H1 (cell line): ENCODE measurements around the gene CCDC106. TPM values are rescaled to one million over a fixed set of nuclear protein-coding genes. Genes with fewer than 3 reads are reported as not detected.

Experiments used
- CTCF ChIA-PET: fragments of 300-600 bp; sonication (Branson Sonifier 250); formaldehyde crosslinking; loops from one replicate; lab custom pipeline; 2021; ENCODE audit not compliant: partially characterized antibody; lab: Charles Lee
- POLR2A ChIA-PET: fragments of 300-600 bp; sonication (Branson Sonifier 250); formaldehyde crosslinking; loops from one replicate; lab custom pipeline; 2021; ENCODE audit warnings: inconsistent platforms; ENCODE audit not compliant: partially characterized antibody; lab: Charles Lee
- DNase-seq, 2 experiments: peaks; one replicate each; pipeline versions ENCODE4 v3.0.0 to v3.0.0-alpha.2; 2010 to 2022; ENCODE audit warnings: low spot score in 2 of 2, low read depth in 1 of 2, mixed read lengths in 1 of 2
- FAIRE-seq: peaks from 2 replicates; lab custom pipeline; 2011; peaks lifted over from hg19 to GRCh38; lab: Jason Lieb, UNC
- H2AFZ ChIP-seq: 2 replicates; pipeline ENCODE4 v1.8.1; 2012; ENCODE audit warnings: low read length, inconsistent platforms
- H2AK5ac ChIP-seq: 2 replicates; pipeline ENCODE4 v1.6.1; 2013; ENCODE audit warnings: low read depth, low read length
- H2BK120ac ChIP-seq: replicated peaks from 2 replicates; pipeline ENCODE3; 2013; ENCODE audit warnings: low read depth, low read length, inconsistent platforms
- H2BK12ac ChIP-seq: 2 replicates; pipeline ENCODE4 v1.6.1; 2013; ENCODE audit warnings: low read depth, low read length
- H2BK15ac ChIP-seq: 2 replicates; pipeline ENCODE4 v1.6.1; 2013; ENCODE audit warnings: low read length
- H2BK20ac ChIP-seq: 2 replicates; pipeline ENCODE4 v1.6.1; 2013; ENCODE audit warnings: low read length
- H2BK5ac ChIP-seq: 2 replicates; pipeline ENCODE4 v1.6.1; 2013; ENCODE audit warnings: low read depth, low read length
- H3K14ac ChIP-seq: 2 replicates; pipeline ENCODE4 v1.6.1; 2013; ENCODE audit warnings: inconsistent platforms; ENCODE audit not compliant: insufficient read length
- H3K18ac ChIP-seq: 2 replicates; pipeline ENCODE4 v1.6.1; 2013; ENCODE audit warnings: low read length; ENCODE audit errors: extremely low read depth
- H3K23ac ChIP-seq: 2 replicates; pipeline ENCODE4 v1.6.1; 2013; ENCODE audit warnings: inconsistent platforms; ENCODE audit not compliant: insufficient read length
- H3K23me2 ChIP-seq: 2 replicates; pipeline ENCODE4 v1.6.1; 2013; ENCODE audit warnings: low read depth, low read length
- H3K27ac ChIP-seq: 2 replicates; pipeline ENCODE4 v1.6.1; 2011; ENCODE audit warnings: low read depth, low read length, inconsistent platforms
- H3K27me3 ChIP-seq, 4 experiments: replicated peaks in 1 of 4; 1 replicate in 1 of 4; 2 replicates in 3 of 4; pipeline versions ENCODE4 v1.6.1 to v1.8.1; 2011 to 2013; ENCODE audit warnings: low read length in 3 of 4, mild to moderate bottlenecking in 3 of 4, inconsistent platforms in 2 of 4, mixed read lengths in 2 of 4, moderate library complexity in 1 of 4; ENCODE audit not compliant: control insufficient read depth in 3 of 4, insufficient read depth in 3 of 4; ENCODE audit errors: extremely low read depth in 1 of 4
- H3K36me3 ChIP-seq, 4 experiments: 2 replicates each; pipeline versions ENCODE4 v1.6.1 to v1.8.1; 2011 to 2013; ENCODE audit warnings: mild to moderate bottlenecking in 4 of 4, low read length in 3 of 4, moderate library complexity in 2 of 4, control low read depth in 1 of 4, inconsistent platforms in 1 of 4; ENCODE audit not compliant: insufficient read depth in 4 of 4, control insufficient read depth in 2 of 4
- H3K4ac ChIP-seq: replicated peaks from 2 replicates; pipeline ENCODE3; 2013; ENCODE audit warnings: low read length, low read depth, mixed read lengths, inconsistent platforms; ENCODE audit not compliant: insufficient read length
- H3K4me1 ChIP-seq, 4 experiments: replicated peaks in 1 of 4; 1 replicate in 1 of 4; 2 replicates in 3 of 4; pipeline versions ENCODE4 v1.6.1 to v1.8.1; 2011 to 2013; ENCODE audit warnings: low read length in 3 of 4, inconsistent platforms in 2 of 4, mixed read lengths in 1 of 4; ENCODE audit not compliant: insufficient read depth in 4 of 4, control insufficient read depth in 3 of 4
- H3K4me2 ChIP-seq, 2 experiments: 2 replicates each; pipeline versions ENCODE4 v1.6.1 to v1.8.1; 2011 to 2013; ENCODE audit warnings: low read depth in 2 of 2, low read length in 2 of 2, control low read depth in 1 of 2, inconsistent platforms in 1 of 2, mild to moderate bottlenecking in 1 of 2; ENCODE audit not compliant: insufficient read depth in 1 of 2
- H3K4me3 ChIP-seq, 4 experiments: fragments of 200-600, 300-600 bp in 1 of 4; sonication (generic), shearing (Covaris generic), sonication (Bioruptor Twin) in 1 of 4; 2 replicates each; pipeline versions ENCODE4 v1.5.1 to v1.8.1; 2011 to 2016; ENCODE audit warnings: low read length in 4 of 4, low read depth in 3 of 4, control low read depth in 2 of 4, inconsistent platforms in 2 of 4, mild to moderate bottlenecking in 2 of 4, mixed read lengths in 1 of 4, moderate library complexity in 1 of 4; ENCODE audit not compliant: insufficient read depth in 2 of 4; ENCODE audit errors: extremely low read depth in 1 of 4
- H3K56ac ChIP-seq: replicated peaks from 2 replicates; pipeline ENCODE3; 2013; ENCODE audit warnings: low read depth, mild to moderate bottlenecking, mixed read lengths, low read length, inconsistent platforms; ENCODE audit not compliant: insufficient read length
- H3K79me1 ChIP-seq: 2 replicates; pipeline ENCODE4 v1.6.1; 2013; ENCODE audit warnings: low read depth, low read length, control low read depth
- H3K79me2 ChIP-seq, 2 experiments: 2 replicates each; pipeline versions ENCODE4 v1.6.1 to v1.8.1; 2012 to 2013; ENCODE audit warnings: low read length in 2 of 2, mild to moderate bottlenecking in 2 of 2, inconsistent platforms in 1 of 2; ENCODE audit not compliant: insufficient read depth in 2 of 2, control insufficient read depth in 1 of 2
- H3K9ac ChIP-seq, 4 experiments: replicated peaks in 1 of 4; 1 replicate in 1 of 4; 2 replicates in 3 of 4; pipeline versions ENCODE4 v1.6.1 to v1.8.1; 2011 to 2013; ENCODE audit warnings: low read depth in 3 of 4, low read length in 3 of 4, control low read depth in 2 of 4, mild to moderate bottlenecking in 2 of 4, moderate library complexity in 2 of 4, inconsistent platforms in 1 of 4; ENCODE audit errors: extremely low read depth in 1 of 4
- H3K9me3 ChIP-seq, 2 experiments: 2 replicates each; pipeline versions ENCODE4 v1.6.1 to v1.8.1; 2012 to 2013; ENCODE audit warnings: mild to moderate bottlenecking in 2 of 2, moderate library complexity in 2 of 2, control low read depth in 1 of 2, inconsistent platforms in 1 of 2, low read depth in 1 of 2, low read length in 1 of 2, mixed read lengths in 1 of 2; ENCODE audit not compliant: insufficient read depth in 2 of 2
- H4K20me1 ChIP-seq, 2 experiments: replicated peaks in 1 of 2; 2 replicates each; pipeline versions ENCODE3 to v1.8.1; 2011 to 2013; ENCODE audit warnings: inconsistent platforms in 2 of 2, low read length in 2 of 2, mild to moderate bottlenecking in 1 of 2; ENCODE audit not compliant: insufficient read depth in 2 of 2, control insufficient read depth in 1 of 2
- H4K5ac ChIP-seq: 2 replicates; pipeline ENCODE4 v1.6.1; 2013; ENCODE audit warnings: low read length, low read depth, mixed read lengths, inconsistent platforms; ENCODE audit not compliant: insufficient read length
- H4K8ac ChIP-seq: 2 replicates; pipeline ENCODE4 v1.8.0; 2013; ENCODE audit warnings: mild to moderate bottlenecking, moderate library complexity, low read length, inconsistent platforms; ENCODE audit not compliant: insufficient read depth; ENCODE audit errors: extremely low read depth
- H4K91ac ChIP-seq: replicated peaks from 2 replicates; pipeline ENCODE3; 2013; ENCODE audit warnings: low read length, mixed read lengths, inconsistent platforms; ENCODE audit not compliant: insufficient read length
- CBX5 ChIP-seq: fragments of 300-800, 300-1000 bp; sonication (generic); IDR thresholded peaks from 2 replicates; pipeline ENCODE4 v1.7.1; 2016; ENCODE audit warnings: antibody characterized with exemption, low read length, low read depth
- EZH2 ChIP-seq: fragments of 200-600 bp; sonication (generic); IDR thresholded peaks from 2 replicates; pipeline ENCODE4 v1.7.1; 2012; ENCODE audit warnings: low read depth, mild to moderate bottlenecking, moderate library complexity, low read length, inconsistent platforms; ENCODE audit not compliant: severe bottlenecking
- JUN ChIP-seq: IDR thresholded peaks from 2 replicates; pipeline ENCODE4 v1.6.1; 2011; ENCODE audit warnings: low read depth, mild to moderate bottlenecking, improper control_type of control experiment, low read length
- RBBP5 ChIP-seq: IDR thresholded peaks from 2 replicates; pipeline ENCODE4 v1.7.1; 2012; ENCODE audit warnings: low read depth, mild to moderate bottlenecking, inconsistent platforms, low read length, moderate library complexity, borderline replicate concordance
- SIRT6 ChIP-seq: IDR thresholded peaks from one replicate; pipeline ENCODE4 v1.7.1; 2012; ENCODE audit warnings: low read length, inconsistent platforms
- SRF ChIP-seq: IDR thresholded peaks from 2 replicates; pipeline ENCODE4 v1.6.1; 2011; ENCODE audit warnings: mild to moderate bottlenecking, low read depth, low read length, moderate library complexity
- TAF7 ChIP-seq: optimal IDR thresholded peaks from 2 replicates; pipeline ENCODE3; 2011; ENCODE audit warnings: low read depth, mild to moderate bottlenecking, inconsistent platforms, low read length, moderate library complexity, borderline replicate concordance
- WGBS, 2 experiments: shearing (Covaris generic) in 1 of 2; methylation state at CpG; one replicate each; pipeline versions ENCODE4 v1.1.6 to v1.1.7; 2013 to 2015; ENCODE audit warnings: low lambda C conversion rate in 2 of 2, mixed read lengths in 2 of 2, inconsistent platforms in 1 of 2, low coverage in 1 of 2, missing lambda C conversion rate in 1 of 2; ENCODE audit not compliant: insufficient replicate concordance in 2 of 2, insufficient coverage in 1 of 2, insufficient read length in 1 of 2; ENCODE audit errors: extremely low coverage in 1 of 2, missing lambda C conversion rate in 1 of 2; 5-methylcytosine and 5-hydroxymethylcytosine counted together
- polyA plus RNA-seq, 7 experiments: library from polyadenylated mRNA; depleted of rRNA in 3 of 7; stranded (reverse) in 5 of 7; unstranded in 2 of 7; fragments of >200 nt in 5 of 7; fragments of 200-250 nt in 2 of 7; gene quantifications; 1 replicate in 5 of 7; 2 replicates in 1 of 7; 4 replicates in 1 of 7; pipeline versions ENCODE4 v1.2.1 to v1.2.3, GENCODE V29; 2011 to 2013; ENCODE audit warnings: missing spikeins in 2 of 7, mixed read lengths in 2 of 7
- total RNA-seq: library from RNA; stranded (reverse); fragmentation: NEBNext Ultra II Directional; extraction: Animal tissue kit (Norgen Biotek cat#: 25700); gene quantifications from 2 replicates; pipeline ENCODE4 v1.2.1, GENCODE V29; 2021

CCDC106 gene
- total and polyA plus RNA-seq, 2 of the 8 experiments (the other 6 are each of a cell fraction or from before 2014, with no cell fraction given), result 12.0 to 20.1 TPM

GRCh38 chr19:55697698-55698097 lies 49.7 kb downstream of the CCDC106 start:
- Histone ChIP-seq H2BK15ac (no peak overlapping the region), H4K8ac (no peak overlapping the region), H2BK5ac (no peak overlapping the region), H2AK5ac (no peak overlapping the region), H3K4ac (no peak overlapping the region), H3K9ac (no peak overlapping the region), H3K23me2 (no peaks in the 10 kb centered on the region), H4K5ac (no peak overlapping the region), H3K27me3 (no peaks in the 10 kb centered on the region), H3K18ac (no peak overlapping the region), H4K20me1 (peaks cover 0 to 4% of the 10 kb centered on the region in 2 experiments), H2AFZ (no peak overlapping the region), H3K4me2 (no peak overlapping the region), H3K23ac (no peak overlapping the region), H3K4me3 (no peak overlapping the region), H2BK12ac (no peak overlapping the region), H3K14ac (no peak overlapping the region), H3K79me2 (no peaks in the 10 kb centered on the region), H3K27ac (no peak overlapping the region), H3K79me1 (no peaks in the 10 kb centered on the region), H2BK120ac (no peak overlapping the region)
- FAIRE-seq, result no peak
- 96% methylated on average over 8 of the region's 8 CpGs; no CpG with 5 or more reads in 1 of the 2 experiments for WGBS, 2 experiments
- CTCF ChIA-PET, result interaction anchor here (1.2 kb wide), 1 partner anchor 13 kb away, joined by 4 read pairs; no protein-coding TSS in a partner anchor
- POLR2A ChIA-PET, result interaction anchor here (1.0 to 1.1 kb wide), 2 partner anchors 13 to 40 kb away, joined by 3 to 4 read pairs; no protein-coding TSS in a partner anchor
- no peak for DNase-seq
- TF ChIP-seq TAF7, result no peak
- TF ChIP-seq SIRT6, result no peak
- TF ChIP-seq JUN, result no peak
- no peak for TF ChIP-seq CBX5
- no peak for TF ChIP-seq RBBP5
- no peak for TF ChIP-seq EZH2
- no peak for TF ChIP-seq SRF
- TF ChIP-seq, all 59 proteins: peak for 0
- peaks cover 0 to 3% of the 10 kb centered on the region in 2 experiments; a peak in 1 of 4 replicates for H3K9me3 ChIP-seq
- no peak overlapping the region for H3K56ac ChIP-seq
- H3K36me3 ChIP-seq, result peaks cover 2 to 23% (median 13%) of the 10 kb centered on the region in 4 experiments; a peak in 6 of 8 replicates
- H4K91ac ChIP-seq, result no peak overlapping the region
- H2BK20ac ChIP-seq, result no peak overlapping the region
- H3K4me1 ChIP-seq, result no peaks in the 10 kb centered on the region; a peak in 1 of 7 replicates
